HG03342 (cell line): Measurements from ENCODE around the gene ARID3C.

Experiments used
- ATAC-seq: cut with Tn5 transposase; IDR thresholded peaks from one replicate; pipeline ENCODE4 v1.9.1; 2021; ENCODE audit warnings: mild to moderate bottlenecking, moderate library complexity; ENCODE audit not compliant: unreplicated experiment

Gene ARID3C

DNA sequence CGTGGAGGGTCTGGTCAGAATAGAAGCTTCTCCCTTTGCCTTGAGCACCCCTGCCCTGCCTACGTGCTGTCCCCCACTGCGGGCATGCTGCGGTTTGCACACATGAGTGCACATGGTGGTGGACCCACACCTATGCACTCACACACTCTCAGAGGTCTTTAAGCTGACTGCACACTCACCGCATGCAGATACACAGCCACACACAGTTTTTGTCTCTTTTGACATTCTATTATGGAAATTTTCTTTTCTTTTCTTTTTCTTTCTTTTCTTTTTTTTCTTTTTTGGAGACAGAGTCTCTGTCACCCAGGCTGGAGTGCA, 584 bp upstream of the ARID3C start:
- no peak for ATAC-seq

DNA sequence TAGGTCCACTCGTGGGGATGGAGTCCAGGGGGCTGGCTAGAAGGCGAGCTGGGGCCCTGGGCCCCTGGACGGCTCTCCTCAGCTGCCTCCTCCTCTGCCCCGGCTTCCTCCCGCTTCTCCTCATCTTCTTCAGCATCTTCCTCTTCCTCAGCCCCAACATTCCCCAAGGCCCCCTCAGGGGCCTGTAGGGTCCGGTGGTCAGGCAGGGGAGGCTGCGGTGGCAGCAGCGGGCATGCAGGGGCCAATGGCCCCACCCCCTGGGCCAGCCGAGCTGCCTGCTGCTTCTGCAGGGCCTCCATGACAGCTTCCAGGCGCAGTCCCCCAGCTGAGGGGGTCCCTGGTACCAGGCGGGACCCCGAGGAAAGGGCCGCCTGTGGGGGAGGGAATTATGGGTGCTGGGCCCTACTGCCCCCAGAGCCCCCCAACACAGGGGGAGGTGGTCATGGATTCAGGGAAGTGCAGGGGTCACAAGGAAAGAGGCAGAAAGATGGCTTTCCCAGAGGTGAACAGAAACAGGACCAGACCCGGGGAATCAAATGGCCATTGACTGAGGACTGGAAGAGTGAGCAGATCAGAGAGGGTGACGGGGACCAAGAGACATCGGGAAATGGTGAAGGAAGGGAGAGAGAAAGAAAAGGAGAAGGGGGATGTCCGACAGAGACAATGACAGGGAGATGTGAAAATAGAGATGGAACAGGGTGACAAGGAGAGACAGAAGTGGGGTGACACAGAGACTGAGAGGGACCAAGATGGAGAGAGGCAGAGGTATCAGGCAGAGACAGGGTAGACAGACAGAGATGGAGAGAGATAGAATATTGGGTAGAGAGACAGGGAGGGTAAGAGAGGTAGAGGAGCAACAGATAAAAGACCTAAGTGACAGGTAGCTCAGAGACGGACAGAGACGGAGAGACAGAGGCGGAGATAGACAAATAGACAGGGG, 880 bp downstream of the ARID3C start:
- no peak for ATAC-seq

DNA sequence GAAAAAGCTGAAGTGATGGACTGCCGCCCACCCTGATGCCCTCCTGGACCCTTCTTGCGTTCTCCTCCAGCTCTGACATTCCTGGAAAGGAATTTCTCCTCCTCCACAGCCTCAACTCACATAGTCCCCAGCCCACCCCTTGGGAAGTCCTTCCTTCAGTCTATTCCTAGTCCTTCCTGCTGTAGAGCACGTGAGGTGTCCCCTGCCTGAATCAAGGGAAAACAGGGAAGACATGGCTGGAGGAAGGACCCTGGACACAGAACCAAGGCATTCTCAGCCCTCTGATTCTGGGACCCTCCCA, 3.7 kb downstream of the ARID3C start:
- ATAC-seq = no peak

DNA sequence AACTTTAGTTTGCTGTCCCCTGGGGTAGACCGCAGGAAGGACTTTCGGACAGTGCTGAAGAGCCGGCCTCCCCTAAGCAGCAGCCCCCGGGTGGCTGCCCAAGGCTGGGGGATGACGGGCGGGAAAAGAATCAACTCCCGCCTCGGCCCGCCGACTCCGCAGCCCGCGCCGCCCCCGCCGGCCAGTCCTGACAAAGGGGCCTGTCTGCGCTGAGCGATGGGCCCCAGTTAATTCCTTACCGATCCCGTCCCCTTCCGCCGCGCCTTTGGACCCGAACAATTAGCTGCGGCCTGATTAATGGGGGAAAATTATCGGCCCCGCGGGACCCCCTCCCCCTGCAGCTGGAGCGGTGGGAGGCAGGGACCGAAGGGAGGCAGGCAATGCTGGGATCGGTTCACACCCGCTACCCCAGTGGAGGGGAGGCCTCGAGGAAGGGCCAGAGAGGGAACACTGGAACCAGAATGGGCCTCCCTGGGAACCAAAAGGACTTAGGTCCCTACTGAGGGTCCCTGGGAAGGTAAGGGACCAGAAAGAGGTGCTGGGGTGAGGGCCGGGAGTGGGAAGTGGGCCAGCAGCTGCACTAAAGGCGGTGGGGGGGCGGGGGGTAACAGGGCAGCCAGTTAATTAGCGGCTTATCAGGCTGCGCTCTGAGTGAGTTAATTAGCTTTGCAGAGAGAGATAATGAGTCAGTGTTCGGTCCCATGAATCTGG, 4.2 kb downstream of the ARID3C start:
- no peak for ATAC-seq

DNA sequence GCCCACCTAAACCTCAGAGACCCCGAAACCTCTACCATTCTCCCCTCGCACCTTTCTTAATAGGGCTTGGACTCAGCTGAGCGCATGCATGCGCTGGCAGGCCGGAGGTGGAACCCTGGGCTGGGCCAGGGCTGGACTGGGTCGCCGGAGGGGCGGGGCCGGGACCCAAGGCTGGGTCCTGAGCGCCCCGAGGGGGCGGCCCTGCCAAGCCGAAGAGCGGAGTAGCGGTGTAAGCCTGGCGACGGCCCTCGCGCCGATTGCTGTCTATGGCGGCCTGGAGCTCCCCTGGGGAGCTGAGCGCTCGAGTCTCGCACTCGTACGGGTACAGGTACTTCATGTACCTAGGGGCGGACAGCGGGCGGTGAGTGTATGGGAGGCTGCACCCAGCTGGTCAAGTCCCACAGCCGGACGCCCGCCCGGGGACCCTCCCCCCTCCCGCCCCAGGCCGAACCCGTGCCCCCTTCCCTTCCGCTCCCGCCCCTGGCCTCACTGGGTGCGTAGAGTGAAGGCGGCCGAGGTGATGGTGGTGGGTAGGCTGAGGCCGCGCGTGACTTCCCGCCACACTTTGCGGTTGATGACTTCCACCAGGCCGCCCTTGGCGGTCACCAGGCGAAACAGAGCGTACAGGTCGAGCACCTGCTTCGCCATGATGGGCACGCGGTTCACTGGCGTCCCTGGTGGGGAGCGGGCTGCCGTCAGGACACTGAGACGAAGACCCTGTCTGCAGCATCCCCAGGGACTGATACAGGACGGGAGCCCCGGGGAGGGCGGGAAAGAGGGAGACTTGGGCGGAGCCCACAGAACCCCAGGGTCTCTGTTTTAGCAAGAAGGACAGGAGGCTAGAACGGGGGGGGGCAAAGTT, 5.3 kb downstream of the ARID3C start:
- no peak for ATAC-seq

DNA sequence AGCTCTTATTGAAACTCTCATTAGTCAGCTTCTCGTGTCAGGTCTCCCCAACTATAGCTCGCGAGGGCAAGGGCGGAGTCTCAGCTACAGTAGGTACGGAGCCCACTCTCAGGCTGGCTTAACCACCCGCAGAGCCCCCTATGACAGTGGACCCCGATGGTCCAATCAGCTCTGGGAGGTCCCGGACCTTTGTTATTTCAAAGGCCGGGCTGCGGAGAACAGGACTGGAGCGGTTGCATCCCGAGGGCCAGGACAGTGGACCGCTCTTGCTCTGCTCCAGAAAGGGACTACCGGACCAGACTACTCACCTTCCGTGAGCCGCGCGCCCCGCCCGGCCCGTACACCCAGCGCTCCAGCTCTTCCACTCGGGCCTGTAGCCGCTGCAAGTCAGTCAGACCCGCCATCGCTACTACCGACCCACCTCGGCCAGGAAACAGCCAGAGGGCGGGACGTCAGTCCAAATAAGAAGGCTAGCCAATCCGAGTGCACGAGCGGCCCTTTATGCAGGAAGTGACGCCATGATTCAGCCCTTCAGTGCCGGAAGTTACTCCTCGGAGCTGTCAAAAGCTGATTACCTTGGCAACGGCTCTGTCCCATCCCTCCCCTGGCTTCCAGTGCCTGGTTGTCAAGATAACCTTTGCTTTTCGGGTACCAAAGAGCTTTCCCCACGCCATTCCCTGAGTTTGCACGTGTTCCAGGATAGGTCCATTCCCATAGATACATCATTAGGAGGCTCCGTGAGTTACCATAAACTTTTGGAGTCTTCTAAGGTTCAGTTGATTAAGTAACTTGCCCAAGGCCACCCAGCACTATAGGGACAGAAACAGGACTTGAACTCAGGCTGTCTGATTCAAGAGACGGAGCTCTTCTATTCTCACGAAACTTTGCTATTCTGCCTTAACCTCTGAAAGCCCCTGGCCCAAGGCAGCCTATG, 8.5 kb downstream of the ARID3C start, which contains the start of gene DCTN3:
DCTN3 (minus strand) TSS at position 435 of the 934 bp plus-strand sequence; CDS start at position 404, 31 bp downstream.
- ATAC-seq = peak; percentile 98

DNA sequence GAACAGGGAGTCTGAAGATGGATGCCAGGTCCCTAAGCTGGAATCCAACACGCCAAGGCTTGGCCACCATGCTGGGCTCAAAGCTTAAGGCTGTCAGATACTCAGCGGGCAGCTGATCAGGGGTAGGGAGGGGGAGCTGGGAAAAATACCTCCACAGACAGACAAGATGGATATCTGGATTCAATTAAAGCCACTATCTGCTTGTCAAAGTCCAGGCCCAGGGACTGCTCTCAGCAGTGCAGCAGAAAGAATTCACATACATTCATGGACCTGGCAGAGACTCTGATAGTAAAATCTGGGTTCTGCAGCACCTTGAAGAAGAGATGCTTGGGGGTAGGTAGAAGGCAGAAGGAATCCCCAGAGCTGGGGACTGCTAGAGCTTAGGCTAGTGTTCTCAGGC, 13.7 kb downstream of the ARID3C start:
- no peak for ATAC-seq

DNA sequence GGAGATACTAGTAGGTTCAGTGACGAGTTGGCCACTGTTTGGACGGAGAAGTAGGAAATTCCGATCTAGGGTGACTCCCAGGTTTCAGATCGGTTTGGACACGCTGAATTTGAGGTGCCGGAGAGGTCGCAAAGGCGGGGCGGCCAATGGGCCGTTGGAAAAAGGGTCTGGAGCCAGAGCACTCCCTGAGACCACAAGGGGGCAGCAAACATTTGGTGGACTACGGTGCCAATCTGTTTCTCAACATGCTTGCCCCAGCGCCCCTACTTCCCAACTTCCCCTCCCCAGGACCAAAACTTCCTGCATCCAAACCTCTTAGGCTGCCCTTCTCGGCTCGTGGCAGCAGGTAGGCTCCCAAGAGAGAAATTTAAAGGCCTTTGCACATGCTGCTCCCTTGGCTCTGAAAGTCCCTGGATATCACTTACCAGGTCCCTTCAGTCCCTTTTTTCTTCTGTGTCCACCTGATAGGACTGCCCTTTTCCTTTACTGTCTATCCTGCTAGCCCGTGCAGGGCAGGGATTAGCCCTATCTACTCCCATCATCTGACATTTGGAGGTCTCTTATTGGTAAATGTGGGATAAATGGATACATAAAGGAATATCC, 16.0 kb downstream of the ARID3C start:
- no peak for ATAC-seq

DNA sequence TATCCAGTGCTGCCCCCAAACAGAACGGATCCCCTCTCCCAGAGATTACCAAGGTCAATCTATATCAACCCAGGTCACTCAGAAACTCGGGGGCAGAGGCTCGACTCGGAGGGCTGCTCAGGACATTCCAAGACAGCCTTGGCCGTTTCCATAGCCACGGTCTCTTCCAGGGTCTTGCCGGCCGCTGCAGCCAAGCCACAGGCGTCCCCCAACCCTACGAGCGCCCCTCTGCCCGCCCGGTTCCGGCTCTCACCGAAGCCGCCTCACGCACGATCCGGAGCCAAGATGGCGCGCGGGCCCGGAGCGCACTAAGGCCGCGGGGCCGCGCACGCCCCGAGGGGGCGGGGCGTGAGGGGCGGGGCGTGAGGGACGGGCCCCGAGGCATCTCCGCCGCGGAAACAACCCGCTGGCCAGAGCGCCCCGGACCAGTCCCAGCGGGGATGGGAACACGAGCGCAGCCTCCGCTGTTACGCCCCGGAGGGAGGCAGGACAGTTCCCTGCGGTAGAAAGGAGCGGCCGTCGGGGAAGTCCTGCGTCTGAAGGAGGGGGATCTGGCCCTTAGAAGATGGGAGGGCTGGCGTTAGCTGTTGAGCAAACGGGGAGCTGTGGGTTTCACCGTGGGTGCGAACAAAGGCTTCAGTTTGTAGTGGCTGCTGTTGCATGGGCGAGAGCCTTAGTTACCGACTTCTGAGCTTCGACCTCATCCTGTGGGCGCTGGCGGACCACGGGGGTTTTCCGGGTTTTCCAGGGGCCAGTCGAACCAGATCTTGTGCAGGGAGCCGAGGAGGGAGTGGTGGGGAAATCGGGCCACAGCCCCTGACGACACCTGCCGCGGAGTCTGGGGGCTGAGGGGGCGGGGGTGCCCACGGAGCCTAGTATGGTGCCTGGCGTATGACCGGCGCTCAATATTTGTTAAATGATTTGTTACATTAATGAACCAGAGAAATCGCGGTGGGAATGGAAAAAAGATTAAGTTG, 16.8 kb downstream of the ARID3C start, which contains the start of gene RPP25L:
RPP25L (minus strand) TSS at position 287 of the 977 bp plus-strand sequence. CDS start 801 bp downstream, outside the sequence.
- peak; percentile 80 for ATAC-seq

DNA sequence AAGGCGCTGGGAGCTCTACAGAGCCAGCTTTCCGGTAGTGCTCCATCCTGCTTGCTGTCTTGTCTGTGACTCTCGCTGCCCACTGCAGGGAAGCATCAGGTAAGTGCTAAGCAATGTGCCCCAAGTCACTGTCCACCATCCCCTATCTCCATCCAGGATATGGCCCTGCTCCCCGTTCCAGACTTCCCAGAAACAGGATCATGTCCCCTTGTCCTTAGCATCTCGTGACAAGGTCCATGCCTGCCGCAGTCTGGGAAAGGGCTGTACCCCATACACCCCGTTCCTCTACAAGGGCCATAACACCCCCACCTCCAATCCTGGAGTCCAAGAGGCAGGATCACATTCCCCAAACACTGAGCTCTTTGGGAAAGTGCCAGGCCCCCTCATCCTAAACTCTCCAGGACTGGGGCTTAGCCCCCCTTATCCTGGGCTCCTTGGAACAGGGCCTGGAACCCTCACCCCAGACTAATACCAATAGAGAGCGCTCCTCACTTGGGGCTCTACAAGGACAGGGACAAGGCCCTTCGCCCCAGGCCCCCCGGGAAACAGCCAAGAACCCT, 17.5 kb downstream of the ARID3C start:
- no peak for ATAC-seq

DNA sequence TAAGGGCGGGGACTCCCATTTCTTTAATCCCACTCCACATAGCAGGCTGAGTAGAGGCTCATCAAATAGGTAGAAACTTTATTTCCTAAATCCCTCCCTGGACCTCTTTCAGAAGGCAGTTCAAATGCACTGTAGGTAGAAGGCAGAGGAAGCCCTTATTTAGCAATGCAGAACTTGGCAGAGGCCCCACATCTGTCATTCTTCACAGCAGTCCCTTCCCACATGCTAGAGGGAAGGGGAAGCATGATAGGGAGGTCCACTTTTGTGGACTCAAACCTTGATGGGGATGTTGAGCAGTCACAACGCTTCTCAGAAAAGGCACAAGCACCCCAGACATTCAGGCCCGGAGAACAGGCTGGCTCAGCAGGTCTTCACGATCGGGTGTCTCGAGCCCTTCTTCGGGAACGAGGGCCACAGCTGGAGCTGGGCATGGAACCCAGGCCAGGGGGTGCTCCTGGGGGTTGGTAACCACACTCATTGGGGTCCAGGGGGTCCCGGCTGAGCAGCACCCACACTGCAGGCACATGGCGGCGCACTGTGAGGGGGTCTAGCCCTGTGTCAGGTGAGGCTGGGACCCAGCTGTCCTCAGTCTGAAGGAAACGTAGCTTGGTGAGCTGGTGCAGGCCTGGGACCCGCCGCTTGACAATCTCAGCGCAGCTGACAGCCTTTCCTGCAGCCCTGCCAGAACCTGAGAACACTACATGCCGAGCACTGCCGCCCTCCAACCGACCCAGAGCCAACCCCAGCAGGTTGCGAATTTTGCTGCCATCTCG, 18.2 kb downstream of the ARID3C start:
- ATAC-seq = no peak

DNA sequence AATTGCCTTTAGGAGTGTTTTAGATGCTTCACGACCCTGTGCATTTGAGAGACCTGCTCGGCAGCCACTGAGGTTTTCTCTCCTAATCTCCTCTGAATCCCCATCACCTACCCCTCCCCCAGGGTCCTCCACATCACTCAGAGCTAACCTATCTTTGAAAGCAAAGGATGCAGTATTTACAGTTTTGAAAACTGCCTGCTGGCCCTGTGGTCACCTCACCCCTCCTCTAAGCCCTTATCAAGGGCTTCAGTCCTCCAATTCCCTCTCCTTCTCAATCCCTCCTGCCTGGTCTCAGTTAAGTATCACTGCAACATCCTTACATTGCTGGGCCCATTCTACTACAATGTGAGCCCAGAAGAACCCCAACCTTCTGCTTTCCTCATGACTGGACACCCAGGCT, 21.5 kb downstream of the ARID3C start:
- ATAC-seq = no peak

DNA sequence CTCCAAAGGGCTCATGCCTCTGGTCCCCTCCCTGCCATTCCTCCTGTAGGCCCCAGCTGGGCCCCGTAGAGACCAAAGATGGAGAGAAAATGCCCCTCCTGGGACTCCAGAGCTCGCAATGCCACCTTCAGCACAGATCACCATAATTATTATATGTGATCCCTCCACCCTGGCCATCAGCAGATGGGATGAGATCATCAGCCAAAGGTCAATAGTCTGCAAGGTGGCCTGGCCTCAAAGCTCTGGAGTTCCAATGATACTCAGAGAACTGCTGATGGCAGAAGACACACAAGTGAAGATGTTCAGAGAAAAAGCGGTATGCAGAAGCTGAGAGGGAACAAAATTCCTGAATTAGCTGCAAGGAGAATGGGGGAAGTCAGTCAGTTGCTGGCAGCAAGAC, 22.0 kb downstream of the ARID3C start:
- no peak for ATAC-seq

DNA sequence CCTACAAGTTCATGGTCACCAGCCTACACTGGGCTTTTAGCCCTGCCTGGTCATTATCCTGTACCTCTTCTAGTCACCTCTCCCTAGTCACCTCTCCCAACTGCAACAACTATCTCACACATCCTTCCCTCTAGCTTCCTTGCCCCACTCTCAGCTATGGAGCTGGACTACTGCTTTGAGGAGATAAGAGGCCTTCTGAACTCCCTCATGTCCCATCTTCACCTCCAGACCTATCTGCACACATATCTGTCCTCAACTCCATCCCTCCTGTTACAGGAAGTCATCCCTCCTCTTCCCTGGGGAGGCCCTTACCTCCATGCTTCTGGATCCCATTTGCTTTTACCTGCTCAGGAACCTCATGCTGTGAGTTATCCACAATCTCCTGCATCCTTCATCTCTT, 22.7 kb downstream of the ARID3C start:
- no peak for ATAC-seq

DNA sequence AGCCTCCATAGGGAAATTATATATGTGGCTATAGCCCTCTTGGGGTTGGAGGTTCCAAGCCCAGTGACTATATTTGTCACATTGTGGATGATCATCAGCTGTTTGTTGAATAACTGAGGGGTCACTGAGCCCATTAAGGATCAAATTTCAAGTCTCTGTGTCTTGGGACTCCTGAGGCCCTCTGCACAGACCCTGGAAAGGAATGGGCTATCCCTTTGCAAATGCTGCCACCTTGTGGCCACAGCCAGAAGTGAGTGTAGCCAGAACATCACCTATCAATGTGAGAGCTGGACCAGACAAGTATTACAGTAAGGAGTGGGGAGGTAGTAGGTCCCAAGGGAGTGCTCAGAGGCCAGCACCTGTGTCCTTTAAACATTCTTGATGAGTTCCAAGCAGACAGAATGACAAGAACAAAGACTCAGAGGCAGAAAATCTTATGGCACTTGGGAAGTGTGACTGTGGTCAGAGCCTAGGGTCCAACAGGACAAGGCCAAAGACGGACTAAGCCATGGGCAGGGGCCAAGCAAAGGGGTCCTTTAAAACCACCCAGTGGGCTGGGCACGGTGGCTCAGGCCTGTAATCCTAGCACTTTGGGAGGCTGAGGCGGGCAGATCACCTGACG, 25.1 kb downstream of the ARID3C start:
- ATAC-seq = peak; percentile 70

DNA sequence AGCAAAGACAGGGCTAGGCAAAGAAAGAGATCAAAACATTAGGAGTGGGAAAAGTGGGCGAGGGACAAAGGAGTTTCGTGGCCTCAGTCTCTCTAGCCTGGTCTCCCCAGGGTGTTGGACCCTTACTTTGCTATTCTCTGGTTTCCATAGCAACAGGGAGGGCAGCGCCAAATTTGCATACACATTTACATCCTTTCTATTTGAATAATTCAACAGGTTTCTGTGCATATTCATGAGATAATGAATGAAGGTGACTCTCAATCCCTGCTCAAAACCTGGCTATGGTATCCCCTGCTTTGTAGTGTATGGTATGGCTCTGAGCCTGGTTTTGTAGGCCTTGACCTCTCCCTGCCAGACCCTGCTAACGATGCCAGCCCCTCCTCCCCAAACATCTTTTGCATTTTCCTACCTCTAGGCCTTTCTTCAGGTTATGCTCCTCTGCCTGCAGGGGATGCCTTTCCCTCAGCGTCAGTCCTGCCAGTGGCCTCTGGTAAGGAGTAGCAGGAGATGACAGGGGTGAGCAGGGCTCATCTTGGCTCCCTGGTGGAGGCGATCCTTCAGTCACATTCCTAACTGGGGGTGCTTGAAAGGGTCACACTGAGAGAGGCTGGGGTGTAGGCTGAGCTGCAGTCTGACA, 26.8 kb downstream of the ARID3C start:
- ATAC-seq = no peak

DNA sequence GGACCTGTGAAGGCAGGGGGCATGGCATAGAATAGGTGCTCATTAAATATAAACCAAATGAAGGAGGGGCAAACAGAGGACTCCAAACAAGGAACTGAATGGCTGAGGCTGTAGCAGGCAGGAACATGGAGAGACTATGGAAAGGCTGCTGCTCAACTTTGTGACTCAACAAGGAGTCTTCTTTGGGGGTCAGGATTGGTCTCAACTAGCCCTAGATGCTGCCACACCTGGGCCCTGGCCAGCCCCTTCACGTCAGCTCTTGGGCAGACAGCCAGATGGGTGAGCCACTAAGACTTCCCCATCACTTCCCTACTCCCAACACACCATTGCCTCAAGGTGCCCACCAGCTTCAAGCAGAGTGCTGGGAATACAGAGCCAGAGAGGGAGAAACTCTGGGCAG, 28.0 kb downstream of the ARID3C start:
- no peak for ATAC-seq
